ENCODE measurements around the gene KRT78.
"Not testable (repeated sequence)": the region's sequence is repeated elsewhere in the genome, so short reads cannot be mapped to it uniquely, and the experiment has no call there.

KRT78 gene

GRCh38 chr12:52848661-52849255 is at the start of gene KRT78:
Gene KRT78 (minus strand): TSS chr12:52848994. CDS start chr12:52848930, 64 bp downstream.
- no peak for DNase-seq

GRCh38 chr12:52896190-52897100 is 47.7 kb upstream of the KRT78 start:
- no peak for DNase-seq

- DNase-seq: no peak
Measured at GRCh38 chr12:52895726-52896189, 47.0 kb upstream of the KRT78 start.

DNA sequence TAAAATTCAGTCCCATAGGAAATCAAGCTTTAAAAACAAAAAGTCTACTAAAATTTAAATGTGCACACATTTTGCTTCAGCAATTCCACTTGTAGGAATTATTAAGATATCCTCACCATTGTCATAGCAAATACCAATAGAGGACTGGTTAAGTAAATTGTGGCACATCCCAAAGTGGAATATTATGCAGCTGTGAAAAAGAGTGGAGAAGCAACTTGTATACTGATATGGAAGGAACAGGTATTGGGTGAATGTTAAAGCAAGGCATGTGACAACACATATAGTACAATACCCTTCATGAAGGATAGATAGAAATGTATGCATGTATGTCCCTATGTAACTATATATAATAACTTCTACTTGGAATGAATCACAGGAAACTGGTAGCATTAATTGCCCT is 44.2 kb upstream of the KRT78 start:
- DNase-seq: no peak

GRCh38 chr12:52892207-52892852 is 43.5 kb upstream of the KRT78 start:
- no peak for DNase-seq

- DNase-seq: no peak
Measured at GRCh38 chr12:52891044-52891443, 42.2 kb upstream of the KRT78 start.

DNA sequence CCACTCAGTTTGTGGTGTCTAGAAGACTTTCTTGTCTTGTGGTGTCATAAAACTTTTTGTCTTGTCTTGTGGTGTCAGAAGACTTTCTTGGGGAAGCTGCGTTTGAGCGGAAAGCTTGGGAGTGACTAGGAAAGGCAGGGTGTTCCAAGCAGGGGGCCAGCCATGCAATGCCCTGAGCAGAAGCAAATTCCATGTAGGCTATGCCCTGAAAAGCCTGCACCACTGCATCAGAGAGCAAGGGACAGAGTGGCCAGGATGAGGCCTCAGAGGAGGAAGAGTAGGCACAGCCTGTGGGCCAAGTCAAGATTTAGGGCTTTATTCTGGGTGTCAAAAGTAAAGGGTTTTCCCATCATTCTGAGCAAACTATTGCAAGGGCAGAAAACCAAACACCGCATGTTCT is 41.6 kb upstream of the KRT78 start:
- DNase-seq: no peak

- DNase-seq: peak; percentile 84
Measured at GRCh38 chr12:52884526-52885293, 35.9 kb upstream of the KRT78 start.

DNA sequence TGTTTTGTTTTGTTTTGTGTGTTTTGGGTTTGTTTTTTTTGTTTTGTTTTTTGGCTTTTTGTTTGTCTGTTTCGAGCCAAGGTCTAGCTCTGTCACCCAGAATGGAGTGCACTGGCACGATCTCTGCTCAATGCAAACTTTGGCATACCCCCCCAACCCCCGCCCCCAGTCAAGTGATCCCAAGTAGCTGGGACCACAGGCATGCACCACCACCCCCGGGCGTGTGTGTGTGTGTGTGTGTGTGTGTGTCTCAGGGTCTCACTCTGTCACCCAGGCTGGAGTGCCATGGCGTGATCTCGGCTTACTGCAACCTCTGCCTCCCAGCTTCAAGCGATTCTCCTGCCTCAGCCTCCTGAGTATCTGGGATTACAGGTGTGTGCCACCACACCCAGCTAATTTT is 31.7 kb upstream of the KRT78 start:
- DNase-seq: not testable (repeated sequence)

GRCh38 chr12:52879394-52880351 is 30.9 kb upstream of the KRT78 start:
- peak; percentile 86 for DNase-seq

GRCh38 chr12:52878507-52879393 is 30.0 kb upstream of the KRT78 start:
- no peak for DNase-seq

DNA sequence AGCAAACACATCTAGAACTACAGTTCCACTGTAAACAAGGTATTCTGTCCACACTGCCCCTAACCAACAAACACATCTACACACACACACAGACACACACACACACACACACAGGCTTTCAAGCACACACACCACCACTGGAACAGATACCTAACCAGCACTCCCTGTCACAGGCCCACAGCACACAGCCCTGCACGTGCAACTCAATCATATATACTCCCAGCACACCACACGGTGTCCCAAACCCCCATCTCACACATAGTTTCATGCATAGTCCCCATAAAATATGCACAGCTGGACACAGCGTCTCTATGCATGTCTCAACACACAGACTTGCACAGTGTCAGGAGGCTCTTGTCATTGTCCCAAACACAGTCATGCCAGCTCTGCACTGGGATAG is 28.4 kb upstream of the KRT78 start:
- DNase-seq: no peak

- DNase-seq: no peak
Measured at GRCh38 chr12:52876372-52876771, 27.6 kb upstream of the KRT78 start.

- no peak for DNase-seq
Measured at GRCh38 chr12:52874573-52875435, 26.0 kb upstream of the KRT78 start.

- DNase-seq: peak; percentile 70
Measured at GRCh38 chr12:52873832-52874572, 25.2 kb upstream of the KRT78 start.

GRCh38 chr12:52873513-52873831 is 24.7 kb upstream of the KRT78 start:
- DNase-seq: no peak

DNA sequence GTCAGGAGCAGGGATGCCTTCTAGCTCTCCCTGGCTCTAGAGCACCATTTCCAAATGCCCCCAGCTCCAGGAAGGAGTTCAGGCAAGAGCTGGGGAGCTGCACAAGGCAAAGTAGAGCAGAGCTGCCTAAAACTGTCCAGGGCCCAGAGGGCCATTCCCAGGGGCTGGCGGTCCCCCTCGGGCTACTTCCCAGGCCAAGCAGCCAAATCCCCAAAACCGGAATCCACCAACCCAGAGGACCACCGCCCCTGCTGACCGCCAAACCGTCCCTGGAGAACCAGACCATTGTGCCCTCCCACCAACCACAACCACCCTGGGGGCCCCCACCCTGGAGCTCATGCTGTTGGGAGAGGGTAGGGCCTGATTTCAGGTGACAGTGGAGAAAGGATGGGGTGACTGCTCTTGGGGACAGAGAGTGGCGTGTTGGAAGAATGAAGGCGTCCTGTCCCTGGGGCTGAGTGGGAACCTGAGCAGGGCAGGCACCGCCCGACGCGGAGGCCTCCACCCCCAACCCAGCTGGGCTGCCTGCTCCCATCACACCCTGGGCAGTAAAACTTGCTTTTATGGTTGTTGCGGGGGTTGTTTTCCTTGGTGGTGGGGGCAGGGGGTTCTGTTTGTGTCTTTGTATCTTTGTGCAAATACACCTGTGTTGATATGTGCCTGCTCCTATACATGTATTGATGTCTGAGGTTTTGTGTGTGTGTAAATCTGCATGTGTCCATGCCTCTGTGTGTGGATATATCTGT is 24.0 kb upstream of the KRT78 start:
- DNase-seq: no peak

Data from OCI-M1 (cell line).